BE2C (cell line): ENCODE results near the gene CPSF4.
A peak's percentile ranks its signal among the peaks of the same experiment; 100 is the strongest.

Source experiments
- DNase-seq: peaks from one replicate; pipeline ENCODE4 v3.0.0-alpha.2; 2020
- H3K27me3 ChIP-seq: fragments of 250-450 bp; sonication (Bioruptor Pico); 2 replicates; pipeline ENCODE4 v1.5.1; 2020; ENCODE audit warnings: mild to moderate bottlenecking
- H3K36me3 ChIP-seq: fragments of 250-450 bp; sonication (Bioruptor Pico); 2 replicates; pipeline ENCODE4 v1.5.1; 2020; ENCODE audit warnings: mild to moderate bottlenecking
- H3K4me1 ChIP-seq: fragments of 250-450 bp; sonication (Bioruptor Pico); 2 replicates; pipeline ENCODE4 v1.5.1; 2020
- H3K4me3 ChIP-seq: 2 replicates; pipeline ENCODE4 v1.5.1; 2011; ENCODE audit warnings: low read depth, low read length
- H3K9me3 ChIP-seq: fragments of 250-450 bp; sonication (Bioruptor Pico); 2 replicates; pipeline ENCODE4 v1.5.1; 2020
- CTCF ChIP-seq: IDR thresholded peaks from 2 replicates; pipeline ENCODE4 v1.5.1; 2012; ENCODE audit warnings: mild to moderate bottlenecking, low read depth, low read length

Gene CPSF4

GRCh38 chr7:99469381-99470065, 30.8 kb downstream of the CPSF4 start:
- no peak for TF ChIP-seq CTCF
- peaks cover 4% of the 10 kb centered on the region for H3K36me3 ChIP-seq
- no peak overlapping the region for H3K4me3 ChIP-seq
- H3K27me3 ChIP-seq: no peaks in the 10 kb centered on the region
- no peaks in the 10 kb centered on the region; the same call in 1 of the 2 replicates for H3K4me1 ChIP-seq
- DNase-seq: no peak
- H3K9me3 ChIP-seq: no peaks in the 10 kb centered on the region

DNA sequence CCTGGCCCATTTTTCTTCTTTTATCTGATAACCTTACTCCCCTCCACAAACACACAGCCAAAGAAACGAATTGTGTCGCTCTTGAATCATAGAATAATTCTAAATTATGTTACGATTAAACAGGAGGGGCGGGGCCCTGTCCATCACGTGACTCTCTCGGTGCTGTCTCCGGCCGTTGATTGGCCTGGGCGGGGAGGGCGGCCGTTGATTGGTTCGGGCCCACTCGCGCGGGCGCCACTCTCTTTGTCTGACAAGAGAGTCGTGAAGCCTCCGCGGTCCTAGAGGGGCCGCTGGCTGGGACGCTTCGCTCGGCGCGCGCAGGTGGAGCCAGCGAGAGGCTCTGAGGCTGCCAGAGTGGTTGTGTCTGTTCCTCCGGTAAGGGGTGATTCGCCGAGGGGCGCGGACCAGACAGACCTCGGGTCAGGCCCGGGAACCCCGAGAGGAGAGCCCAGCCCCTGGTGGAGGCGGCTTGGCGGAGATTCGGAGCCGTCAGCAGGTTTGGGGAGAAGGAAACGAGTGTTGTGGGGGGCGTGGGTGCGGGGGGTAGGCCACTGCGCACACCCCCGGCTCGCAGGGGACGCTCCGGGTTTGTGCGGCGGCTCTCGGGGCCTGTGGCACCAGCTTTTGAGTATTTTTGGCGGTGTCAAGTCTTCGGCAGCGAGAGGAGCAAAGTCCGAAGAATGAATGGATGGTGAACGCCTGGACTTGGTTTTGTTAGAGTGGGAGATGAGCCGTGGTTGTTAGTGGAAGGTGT, 34.0 kb downstream of the CPSF4 start, which contains the start of gene ZNF789:
Gene ZNF789 (plus strand): TSS at position 330 of the 754 bp plus-strand sequence. CDS start 3,567 bp downstream, outside the sequence.
- Histone ChIP-seq H3K9me3 (no peaks in the 10 kb centered on the region), H3K36me3 (peaks cover under 1% of the 10 kb centered on the region; the same call in 1 of the 2 replicates), H3K4me3 (peak within 1 kb of the TSS; percentile 92), H3K27me3 (no peaks in the 10 kb centered on the region), H3K4me1 (no peaks in the 10 kb centered on the region; the same call in 1 of the 2 replicates)
- no peak for TF ChIP-seq CTCF
- DNase-seq: peak; percentile 99

DNA sequence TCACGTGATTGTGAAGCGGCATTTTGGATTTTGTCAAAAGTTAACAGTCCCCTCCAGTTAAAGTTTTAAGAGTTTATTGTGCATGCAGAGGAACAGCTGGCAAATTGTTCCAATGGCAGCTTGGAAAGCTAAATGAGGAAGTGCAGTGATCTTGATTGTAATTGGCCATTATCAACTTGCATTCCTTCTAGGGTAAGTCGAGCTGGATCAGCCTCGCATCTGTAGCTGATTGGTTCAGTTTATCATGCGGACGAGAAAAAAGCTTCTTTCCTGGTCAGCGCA, 34.5 kb downstream of the CPSF4 start:
- Histone ChIP-seq H3K9me3 (no peaks in the 10 kb centered on the region), H3K4me1 (no peaks in the 10 kb centered on the region; the same call in 1 of the 2 replicates), H3K36me3 (peaks cover 6% of the 10 kb centered on the region), H3K27me3 (no peaks in the 10 kb centered on the region), H3K4me3 (peak overlapping the region; percentile 92)
- DNase-seq: no peak
- no peak for TF ChIP-seq CTCF

- peaks cover 19% of the 10 kb centered on the region for H3K36me3 ChIP-seq
- no peaks in the 10 kb centered on the region for H3K27me3 ChIP-seq
- no peaks in the 10 kb centered on the region; the same call in 1 of the 2 replicates for H3K4me1 ChIP-seq
- DNase-seq: no peak
- no peak overlapping the region for H3K4me3 ChIP-seq
- no peaks in the 10 kb centered on the region for H3K9me3 ChIP-seq
- TF ChIP-seq CTCF: no peak
Measured at GRCh38 chr7:99476107-99476506, 37.4 kb downstream of the CPSF4 start.

DNA sequence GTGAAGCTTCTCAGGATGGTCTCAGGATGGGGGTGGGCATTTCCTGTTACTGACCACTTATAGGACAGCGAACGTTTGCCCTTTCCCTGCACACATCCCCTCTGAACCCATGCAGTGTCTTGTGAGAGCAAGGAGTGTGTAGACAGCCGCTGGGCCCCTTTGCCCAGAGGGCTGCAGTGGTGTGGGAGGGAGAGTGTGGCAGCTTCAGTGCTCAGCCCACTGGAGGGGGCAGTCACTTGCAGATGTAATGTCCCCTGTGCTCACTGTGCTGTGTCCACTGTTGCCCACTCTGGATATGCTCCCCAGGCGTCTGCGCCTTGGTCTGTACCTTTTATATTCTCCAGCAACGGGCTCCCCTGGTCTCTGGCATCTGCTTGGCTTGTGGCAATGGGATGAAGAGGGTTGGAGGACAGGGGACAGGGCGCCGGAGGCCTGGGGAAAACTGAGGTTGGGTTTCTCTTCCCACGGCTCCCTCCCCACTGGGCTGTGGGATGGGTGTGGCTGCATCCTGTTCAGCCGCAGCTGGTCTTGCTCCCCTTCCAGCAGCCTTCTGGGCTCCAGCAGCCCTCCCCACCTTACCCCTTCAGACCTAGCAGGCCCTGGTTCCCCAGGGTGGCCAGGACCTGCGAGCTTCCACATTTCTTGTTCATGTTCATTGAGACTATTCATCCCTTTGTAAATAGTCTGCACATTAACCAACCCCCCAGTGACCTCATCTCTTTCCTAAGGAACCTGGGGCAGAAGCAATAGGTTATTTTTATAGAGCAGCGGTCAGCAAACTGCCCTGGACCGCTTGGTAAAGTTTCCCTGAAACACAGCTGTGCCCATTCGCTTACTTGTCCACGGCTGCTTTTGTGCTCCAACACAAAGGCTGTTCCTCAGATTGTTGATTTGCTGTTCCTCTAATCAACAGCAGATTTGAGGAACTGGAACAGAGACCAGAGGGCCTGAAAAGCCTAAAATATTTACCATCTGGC, 40.0 kb downstream of the CPSF4 start:
- TF ChIP-seq CTCF: no peak
- no peak for DNase-seq
- H3K36me3 ChIP-seq: peaks cover 23% of the 10 kb centered on the region

More for the DNA sequence above, 40.0 kb downstream of the CPSF4 start:
- H3K4me1 ChIP-seq: no peaks in the 10 kb centered on the region; the same call in 1 of the 2 replicates
- no peak overlapping the region for H3K4me3 ChIP-seq
- H3K9me3 ChIP-seq: no peaks in the 10 kb centered on the region
- no peaks in the 10 kb centered on the region for H3K27me3 ChIP-seq
